Measurements from ENCODE around the gene OSBPL10.
"Not testable (repeated sequence)": the region's sequence is repeated elsewhere in the genome, so short reads cannot be mapped to it uniquely, and the experiment has no call there.

The OSBPL10 gene

DNA sequence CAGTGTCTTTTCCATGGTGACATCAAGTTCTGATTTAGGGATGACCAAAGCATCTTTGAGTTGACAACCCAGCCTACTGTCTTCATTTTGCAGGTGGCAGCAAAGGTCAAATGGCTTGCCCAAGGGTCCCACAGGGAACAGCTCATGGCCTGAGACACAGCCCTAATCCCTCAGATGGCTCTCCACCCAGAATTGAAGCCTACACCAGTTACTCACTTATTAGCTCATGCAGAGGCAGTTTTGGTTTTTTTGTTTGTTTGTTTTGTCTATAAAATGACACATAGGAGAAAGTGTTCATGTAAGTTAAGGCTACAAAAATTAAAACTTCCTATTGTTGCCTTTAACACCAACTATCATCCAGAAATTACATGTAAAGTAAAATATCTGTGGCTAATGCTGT lies 167.9 kb downstream of the OSBPL10 start:
- DNase-seq (ENCODE audit: low spot score) = no peak

DNA sequence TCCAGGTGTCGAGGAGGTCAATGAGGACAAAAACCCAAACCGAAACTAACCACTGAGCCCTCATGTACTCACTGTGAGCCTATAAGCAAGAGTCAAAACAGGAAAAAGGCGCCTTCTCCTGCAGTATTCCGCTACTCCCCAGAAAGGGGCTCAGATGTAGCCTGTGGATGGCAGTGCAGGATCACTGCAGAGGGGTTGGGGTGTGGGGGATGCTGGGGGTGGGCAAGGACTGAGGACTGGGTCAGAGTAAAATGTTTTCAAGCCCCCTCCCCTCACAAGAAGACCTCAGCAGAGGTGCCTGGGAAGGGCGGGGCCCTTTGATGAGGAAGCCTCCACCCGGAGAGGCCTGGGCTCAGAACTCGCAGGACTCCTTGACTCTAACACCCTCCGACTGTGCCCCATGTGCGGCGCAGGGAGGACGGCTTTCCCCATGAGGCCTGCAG lies 170.1 kb downstream of the OSBPL10 start:
- no peak for DNase-seq (ENCODE audit: low spot score)

DNA sequence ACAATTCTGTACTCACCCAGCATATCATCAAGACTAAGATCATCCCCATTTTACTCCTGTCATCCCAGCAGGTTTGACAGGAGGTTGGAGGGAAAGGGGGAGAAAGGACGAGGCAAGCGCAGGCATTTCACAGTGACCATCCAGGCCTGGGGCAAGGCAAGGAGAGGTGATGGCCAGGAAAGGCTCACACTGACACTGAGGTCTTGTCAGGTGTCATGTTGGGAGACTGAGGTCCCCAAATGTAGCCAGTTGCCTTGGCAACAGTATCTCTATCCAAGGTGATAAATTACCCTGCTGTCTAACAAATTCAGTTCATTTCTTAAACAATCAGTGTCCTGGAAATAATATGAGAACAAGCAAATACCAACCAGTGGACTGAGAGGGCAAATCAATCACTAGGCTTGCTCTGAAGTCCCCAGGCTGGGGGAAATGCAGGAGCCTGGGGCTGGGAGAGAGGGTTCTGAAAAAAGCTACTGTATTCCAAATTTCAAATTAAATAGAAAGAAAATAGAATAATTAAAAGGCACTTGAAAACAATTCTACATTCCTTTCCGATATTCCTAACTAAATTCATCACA lies 172.8 kb downstream of the OSBPL10 start:
- DNase-seq (ENCODE audit: low spot score) = no peak

DNA sequence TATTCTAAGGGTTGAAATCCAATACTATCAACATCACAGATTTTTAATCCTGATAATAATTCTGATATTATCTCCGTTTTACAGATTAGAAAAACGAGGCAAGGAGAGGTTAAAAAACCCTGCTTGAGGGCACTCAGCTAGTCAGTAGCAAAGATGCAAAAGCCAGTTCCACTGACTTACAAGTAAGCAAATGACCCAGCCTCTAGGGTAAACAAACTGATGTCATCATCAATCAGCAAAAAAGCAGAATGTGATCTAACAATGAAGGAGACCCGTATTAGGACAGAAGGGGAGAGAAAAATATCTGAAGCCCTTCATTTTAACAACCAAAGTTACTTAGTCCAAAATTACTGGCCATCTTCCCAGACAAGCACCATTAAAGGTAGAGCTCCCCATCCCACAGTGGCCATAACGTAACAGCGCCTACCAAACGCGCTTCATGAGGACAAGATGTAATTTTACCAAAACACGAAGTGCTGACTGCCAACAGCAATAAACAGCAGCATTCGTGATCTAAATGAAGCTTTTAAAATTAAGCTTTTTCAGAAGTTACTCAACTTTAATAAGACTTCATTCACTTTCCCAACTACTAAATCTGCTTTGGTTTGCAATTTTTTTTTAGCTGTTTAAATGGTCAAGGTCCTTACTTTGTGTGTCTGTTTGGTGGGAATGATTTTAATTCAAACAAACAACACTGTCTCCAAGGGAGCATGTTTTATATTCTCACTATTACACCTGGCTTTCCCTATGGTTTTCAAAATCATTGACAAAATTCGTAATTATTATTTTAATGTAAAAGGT lies 176.6 kb downstream of the OSBPL10 start:
- no peak for DNase-seq (ENCODE audit: low spot score)

DNA sequence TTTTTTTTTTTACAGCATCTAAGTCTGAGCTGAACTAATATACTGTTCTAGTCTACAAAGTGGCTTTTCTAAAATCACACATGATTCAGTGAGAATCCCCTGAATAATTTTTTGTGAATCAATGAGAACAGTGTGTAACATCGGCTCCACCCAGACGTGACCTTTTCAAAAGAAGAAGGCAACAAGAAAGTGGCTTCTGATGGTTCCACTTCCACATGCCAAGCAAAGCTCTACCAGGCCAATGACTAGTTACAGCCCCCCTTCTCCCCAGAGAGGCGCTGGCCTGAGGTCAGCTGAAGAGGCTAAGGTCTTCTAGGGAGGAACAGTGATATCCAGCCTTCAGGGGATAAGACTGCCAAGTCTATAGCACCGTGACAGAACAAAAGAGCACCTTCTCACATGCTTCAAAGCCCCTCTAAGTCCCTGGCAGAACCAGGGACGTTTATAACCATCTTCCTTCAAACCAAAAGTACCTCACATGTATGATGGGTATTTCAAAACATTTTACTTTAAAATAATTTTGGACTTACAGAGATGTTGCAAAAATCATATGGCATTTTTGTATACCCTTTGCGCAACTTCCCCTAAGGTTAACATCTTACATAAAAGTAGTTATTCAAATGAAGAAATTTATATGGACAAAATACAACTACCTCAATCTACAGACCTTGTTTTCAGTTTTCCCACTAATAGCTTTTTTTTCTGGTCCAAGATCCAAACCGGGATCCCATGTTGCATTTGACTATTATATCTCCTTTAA lies 177.9 kb downstream of the OSBPL10 start:
- no peak for DNase-seq (ENCODE audit: low spot score)

DNA sequence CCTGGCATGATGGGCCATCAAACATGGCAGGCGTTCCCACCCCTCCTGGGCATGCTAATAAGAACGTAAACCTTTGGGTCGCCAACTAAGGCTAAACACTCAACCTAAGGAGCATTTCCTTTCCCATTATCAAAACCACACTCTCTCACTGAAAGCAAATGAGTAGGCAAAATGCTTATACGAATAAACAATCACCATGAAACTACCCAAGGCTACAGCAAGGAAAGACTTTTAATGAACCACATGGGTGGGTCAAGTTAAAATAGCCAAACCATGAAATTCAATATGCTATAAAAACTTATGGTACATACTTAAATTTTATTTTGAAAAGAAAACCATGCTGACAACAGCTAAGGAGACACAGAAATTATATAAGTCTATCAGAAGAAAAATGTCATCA lies 180.6 kb downstream of the OSBPL10 start:
- DNase-seq (ENCODE audit: low spot score) = no peak

DNA sequence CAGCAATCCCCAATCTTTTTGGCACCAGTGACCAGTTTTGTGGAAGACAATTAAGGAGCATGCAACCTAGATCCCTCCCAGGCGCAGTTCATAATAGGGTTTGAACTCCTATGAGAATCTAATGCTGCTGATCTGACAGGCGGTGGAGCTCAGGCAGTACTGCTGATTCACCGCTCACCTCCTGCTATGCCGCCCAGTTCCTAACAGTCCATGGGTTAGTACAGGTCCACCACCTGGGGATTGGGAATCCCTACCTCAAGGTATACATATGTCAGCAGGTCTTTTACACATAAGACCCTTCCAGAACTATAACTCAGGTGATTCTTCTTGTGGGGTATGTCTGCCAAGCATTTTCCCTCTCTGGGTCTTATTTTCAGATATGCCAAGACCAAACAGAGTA lies 182.2 kb downstream of the OSBPL10 start:
- no peak for DNase-seq (ENCODE audit: low spot score)

DNA sequence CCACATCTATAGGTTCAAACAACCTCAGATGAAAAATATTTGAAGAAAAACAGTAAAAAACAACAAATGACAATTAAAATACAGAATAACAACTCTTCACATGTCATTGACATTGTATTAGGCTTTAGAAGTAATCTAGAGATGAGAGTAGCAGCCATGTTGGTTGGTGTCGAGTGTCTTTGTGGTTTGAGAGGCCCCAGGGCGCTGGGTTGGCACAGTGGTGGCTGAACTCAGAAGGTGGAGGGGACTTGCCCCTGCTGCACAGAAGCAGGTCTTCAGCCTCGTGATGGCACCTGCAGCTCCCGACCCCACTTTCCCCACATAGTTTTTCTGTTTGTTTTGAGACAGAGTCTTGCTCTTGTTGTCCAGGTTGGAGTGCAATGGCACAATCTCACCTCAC lies 187.2 kb downstream of the OSBPL10 start:
- no peak for DNase-seq (ENCODE audit: low spot score)

DNA sequence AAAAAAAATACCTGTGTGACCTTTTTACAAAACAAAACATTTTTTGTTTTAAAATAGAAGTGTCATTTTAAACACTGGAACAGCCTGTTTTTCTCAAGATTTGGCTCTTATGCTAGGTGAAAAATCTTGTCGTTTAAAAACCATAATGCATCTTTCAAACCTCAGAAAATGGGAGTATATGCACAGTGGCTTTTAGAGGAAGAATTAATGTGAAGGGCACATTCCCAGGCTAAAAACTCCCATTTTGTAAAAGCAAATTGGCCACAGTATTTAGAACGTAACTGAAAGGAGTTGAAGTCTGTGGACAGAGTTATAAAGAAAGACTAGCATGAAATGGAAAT lies 190.0 kb downstream of the OSBPL10 start:
- DNase-seq (ENCODE audit: low spot score) = no peak

DNA sequence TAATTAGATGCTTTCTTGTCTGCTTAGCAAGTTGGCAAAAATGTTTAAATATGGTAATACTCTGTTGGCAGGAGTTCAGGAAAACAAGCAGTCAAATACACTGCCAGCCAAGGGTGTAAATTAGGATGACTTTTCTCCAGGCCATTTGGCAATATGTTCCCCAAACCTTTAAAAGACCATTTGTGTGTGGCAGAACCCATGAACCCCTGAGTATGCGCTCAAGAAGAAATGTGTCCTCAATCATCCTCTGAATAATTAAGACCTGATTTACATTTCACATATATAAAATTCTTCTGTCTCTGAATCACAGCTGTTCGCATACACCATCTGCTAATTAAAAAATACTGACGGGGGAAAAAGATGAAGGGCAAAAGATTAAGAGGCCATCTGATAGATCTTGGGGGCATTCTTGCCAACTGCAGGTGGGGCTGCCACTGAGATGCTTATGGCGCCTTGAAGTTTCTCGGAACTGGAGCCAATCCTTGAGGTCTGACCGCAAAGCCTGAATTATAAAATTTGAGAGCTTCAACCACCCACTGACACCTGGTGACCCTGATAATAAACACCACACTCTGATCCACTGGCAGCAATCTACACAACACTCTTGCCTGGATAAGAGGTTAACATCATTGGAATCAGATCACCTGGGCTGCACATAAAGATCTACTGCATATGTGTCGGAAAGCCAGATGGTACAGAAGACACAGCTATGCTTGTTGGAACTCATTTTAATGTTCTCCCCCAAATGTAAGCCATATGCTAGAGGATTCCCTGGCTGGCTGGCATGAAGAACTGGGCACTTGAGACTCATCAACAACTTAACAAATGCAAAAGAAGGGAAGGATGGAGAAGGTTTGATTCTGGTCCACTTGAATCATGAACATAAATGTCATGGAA lies 190.6 kb downstream of the OSBPL10 start:
- no peak for DNase-seq (ENCODE audit: low spot score)

DNA sequence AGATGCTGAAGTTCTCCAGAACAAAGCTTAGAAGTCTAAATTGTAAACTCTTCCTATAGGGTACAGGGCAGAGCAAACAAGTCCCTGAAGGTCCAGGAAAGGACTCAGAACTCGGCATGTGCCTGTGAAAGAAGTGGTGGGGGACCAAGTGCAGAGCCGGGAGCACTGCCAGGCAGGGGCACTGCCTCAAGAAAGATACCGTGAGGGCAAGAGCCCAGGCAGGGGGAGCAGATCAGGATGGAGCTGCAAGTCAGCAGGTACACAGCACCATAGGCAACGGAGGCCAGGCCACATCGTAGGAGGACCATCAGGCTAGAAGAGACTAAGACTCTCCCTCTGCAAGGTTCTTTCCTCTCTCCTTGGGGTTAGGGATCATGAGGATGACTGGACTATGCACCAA lies 191.6 kb downstream of the OSBPL10 start:
- DNase-seq (ENCODE audit: low spot score) = no peak

DNA sequence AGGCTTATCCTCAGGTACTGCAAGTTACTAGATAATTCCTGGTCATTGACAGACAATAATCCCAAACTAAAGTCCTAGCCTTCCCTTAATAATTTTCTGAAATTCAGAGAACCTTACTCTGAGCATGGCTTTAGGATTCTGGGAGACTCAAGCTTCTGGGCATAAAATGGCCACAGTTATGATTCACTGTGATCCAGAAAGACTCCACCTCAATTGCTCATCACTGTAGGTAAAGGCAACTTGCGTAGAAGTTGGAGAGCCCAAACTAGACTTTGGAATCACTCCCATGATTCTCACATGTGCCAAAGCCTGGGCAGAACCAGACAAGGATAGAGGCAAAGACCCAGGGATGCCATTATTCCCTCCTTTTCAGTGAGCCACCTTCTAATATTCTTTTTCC lies 195.3 kb downstream of the OSBPL10 start:
- DNase-seq (ENCODE audit: low spot score) = no peak

DNA sequence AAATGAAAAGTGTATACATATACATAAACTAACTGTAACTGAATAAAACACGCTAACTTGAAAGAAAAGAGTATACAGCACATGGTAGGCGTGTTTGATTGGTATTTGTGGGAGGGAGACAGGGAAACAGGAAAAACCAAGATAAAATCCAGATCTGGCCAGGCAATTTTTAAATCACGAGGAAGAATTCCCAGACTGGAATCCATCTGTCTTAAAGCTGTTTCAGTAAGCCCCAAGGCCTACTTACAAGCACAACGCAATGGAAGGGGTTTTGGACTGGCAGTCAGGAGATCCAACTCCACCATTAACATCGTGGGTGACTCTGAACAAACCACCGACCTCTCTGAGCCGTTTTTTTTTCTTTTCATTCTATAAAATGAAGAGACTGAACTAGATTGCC lies 195.8 kb downstream of the OSBPL10 start:
- no peak for DNase-seq (ENCODE audit: low spot score)

DNA sequence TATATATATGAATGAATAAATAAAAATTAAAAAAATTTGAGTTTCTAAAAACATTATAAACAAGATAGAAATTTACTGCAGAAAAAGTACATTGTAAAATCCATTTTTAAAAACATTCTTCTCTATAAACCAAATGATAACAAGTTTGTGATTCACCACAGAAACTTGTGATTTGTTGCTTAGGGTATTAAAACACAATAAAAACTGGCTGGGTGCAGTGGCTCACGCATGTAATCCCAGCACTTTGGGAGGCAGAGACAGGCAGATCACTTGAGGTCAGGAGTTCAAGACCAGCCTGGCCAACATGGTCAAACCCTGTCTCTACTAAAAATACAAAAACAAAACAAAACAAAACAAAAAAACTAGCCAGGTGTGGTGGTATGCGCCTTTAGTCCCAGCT lies 197.2 kb downstream of the OSBPL10 start:
- not testable (repeated sequence) for DNase-seq (ENCODE audit: low spot score)

DNA sequence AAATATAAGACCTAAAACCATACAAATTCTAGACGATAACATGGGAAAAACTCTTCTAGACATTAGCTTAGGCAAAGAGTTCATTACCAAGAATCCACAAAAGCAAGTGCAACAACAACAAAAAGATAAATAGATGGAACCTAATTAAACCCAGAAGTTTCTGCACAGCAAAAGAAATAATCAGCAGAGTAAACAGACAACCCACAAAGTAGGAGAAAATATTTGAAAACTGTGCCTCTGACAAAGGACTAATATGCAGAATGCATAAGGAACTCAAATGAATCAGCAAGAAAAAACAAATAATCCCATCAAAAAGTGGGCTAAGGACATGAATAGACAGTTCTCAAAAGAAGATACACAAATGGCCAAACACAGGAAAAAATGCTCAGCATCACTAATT lies 198.8 kb downstream of the OSBPL10 start:
- not testable (repeated sequence) for DNase-seq (ENCODE audit: low spot score)

DNA sequence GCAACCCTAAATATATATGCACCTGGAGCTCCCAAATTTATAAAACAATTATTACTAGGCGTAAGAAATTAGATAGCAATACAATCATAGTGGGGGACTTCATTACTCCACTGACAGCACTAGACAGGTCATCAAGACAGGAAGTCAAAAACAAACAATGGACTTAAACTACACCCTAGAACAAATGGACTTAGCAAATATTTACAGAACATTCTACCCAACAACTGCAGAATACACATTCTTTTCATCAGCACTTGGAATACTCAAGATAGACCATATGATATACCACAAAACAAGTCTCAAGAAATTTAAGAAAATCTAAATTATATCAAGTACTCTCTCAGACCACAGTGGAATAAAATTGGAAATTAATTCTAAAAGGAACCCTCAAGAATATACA lies 201.5 kb downstream of the OSBPL10 start:
- no peak for DNase-seq (ENCODE audit: low spot score)

DNA sequence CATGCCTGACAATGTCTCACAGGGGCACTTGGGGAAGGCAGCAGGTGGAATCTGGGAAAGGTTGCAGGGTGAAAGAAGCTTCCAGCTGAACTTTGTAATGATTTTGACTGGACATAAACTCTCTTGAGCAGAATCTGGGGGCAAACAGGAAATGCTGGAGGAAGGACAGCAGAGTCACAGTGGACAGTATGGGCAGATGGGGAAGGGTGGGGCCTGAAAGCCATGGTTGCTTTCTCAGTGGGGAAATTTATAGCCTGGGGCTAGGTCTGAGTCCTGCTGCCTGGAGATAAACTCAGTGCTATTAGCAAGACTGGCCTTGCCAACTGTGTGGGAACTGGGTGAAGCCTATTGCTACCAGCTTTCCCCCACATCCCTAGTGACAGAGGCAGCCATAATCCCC lies 203.2 kb downstream of the OSBPL10 start:
- DNase-seq (ENCODE audit: low spot score) = no peak

DNA sequence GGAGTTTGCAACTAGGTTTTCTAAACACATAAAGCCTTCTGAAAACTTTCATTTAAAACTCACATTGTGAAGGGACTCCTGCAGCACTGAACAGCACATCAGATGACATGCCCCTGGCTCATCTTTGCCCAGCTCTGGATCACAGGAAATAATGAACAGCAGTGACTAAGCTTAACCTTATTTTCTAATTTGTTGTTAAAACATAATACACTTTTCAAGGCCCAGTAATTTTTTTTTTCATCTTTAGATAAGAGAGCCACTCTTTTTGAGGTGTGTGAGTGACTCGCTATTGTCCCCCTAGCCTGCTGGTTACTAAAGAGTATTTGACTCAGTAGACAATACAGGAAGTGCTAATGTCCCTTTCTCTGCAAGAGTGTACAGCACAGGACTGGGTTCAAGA lies 204.0 kb downstream of the OSBPL10 start:
- DNase-seq (ENCODE audit: low spot score) = no peak

DNA sequence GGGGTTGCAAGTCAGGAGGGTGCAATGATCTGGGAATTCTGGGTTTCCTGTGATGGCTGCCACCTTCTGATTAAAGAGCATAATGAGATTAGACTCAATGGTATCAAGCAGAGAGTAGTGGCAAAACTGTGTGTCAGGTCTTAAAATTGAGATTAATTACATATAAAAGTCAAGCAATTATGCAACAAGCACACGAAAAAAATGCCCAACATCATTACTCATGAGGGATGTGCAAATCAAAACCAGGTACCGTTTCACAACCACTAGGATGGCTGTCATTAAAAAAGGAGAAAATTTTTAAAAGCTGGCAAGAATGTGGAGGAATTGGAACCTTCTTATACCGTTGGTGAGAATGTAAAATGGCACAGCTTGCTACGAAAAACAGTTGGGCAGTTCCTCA lies 205.0 kb downstream of the OSBPL10 start:
- no peak for DNase-seq (ENCODE audit: low spot score)

DNA sequence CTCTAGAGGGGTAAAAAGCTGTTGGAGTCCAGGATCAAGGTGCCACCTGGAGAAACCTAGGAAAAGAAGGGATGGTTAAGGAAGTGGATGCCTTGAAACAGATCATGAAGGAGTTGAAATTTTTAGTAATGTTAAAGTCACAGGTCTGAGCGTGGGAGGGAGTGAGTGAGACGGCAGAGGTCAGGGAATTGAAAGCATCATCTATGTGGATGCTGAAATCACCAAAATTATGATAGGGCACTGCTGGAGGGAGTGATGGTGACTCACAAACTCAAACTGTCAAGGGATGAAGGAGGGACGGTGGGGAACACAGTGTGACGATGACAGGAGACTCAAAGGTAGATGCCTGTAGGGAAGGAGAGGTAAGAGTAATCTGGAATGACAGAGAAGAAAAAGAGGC lies 205.7 kb downstream of the OSBPL10 start:
- DNase-seq (ENCODE audit: low spot score) = no peak

DNA sequence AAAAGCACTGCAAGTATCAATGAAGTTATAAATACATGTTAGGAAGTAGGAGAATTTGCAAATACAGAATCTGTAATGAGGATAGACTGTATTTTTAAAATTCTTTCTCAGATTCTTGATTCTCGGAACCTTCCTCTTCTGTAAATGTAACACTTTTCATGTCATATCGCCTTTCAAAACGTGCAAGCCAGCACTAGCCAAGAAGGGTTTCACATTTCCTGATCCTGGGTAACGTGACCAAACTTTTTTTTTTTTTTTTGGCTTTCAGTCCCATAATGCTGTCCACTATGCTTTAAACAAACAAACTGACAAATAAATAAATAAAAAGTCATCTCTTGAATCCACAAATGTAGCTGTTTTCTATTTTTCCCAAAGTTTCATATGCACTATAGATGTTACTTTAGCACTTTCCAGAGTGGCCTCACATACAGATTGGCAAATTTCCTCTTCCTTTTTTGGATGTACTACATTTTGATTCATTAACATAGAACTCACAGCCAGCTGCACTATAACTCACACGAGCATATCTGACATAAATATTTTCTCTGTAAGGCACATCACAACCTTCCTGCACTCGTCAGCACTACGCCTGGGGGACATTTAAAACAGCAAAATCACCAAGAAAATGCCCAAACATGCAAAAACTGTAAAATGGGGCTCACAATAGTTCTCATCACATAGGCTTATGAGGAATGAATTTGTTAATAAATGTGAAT lies 208.1 kb downstream of the OSBPL10 start:
- DNase-seq (ENCODE audit: low spot score) = no peak

DNA sequence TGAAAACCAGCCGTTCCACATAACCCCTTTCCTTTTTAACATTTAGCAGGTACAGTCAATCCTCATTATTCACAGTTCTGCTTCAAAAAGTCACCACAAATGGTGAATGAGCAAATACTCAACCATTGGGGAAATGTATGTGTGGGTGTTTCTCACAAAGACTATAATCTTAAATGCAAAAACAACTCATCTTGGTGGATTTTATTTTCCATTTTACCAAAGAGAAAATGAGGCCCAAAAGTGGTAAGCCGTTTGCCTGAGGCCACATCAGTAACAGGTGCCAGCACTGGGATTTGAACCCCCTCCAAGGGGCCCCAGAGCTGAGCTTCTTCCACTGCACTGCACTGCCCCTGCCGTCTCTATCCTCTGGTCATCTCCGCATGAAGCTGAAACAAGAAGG lies 208.8 kb downstream of the OSBPL10 start:
- no peak for DNase-seq (ENCODE audit: low spot score)
